ENCODE measurements around the gene DDX27. TPM values are rescaled to one million over a fixed set of nuclear protein-coding genes. Genes with fewer than 3 reads are reported as not detected.
A peak's percentile ranks its signal among the peaks of the same experiment; 100 is the strongest.
"Not testable (repeated sequence)": the region's sequence is repeated elsewhere in the genome, so short reads cannot be mapped to it uniquely, and the experiment has no call there.

The DDX27 gene
- total and polyA plus RNA-seq, 9 donors, result 30.4 to 44.9 (median 36.8) TPM

- Histone ChIP-seq H3K36me3 (no peaks in the 10 kb centered on the region), H3K27ac (peak overlapping the region; percentile 53 to 74), H3K4me1 (ENCODE audit: insufficient read depth) (peaks cover 4% of the 10 kb centered on the region), H3K4me3 (peak overlapping the region; percentile 76), H3K9me3 (no peaks in the 10 kb centered on the region), H3K27me3 (no peaks in the 10 kb centered on the region)
- peak in 3 of 5 donors; percentile 41 to 56 (median 48) for DNase-seq
- WGBS, 3 donors, result 0 to 1% (median 1%) methylated on average over 23 to 29 of the region's 29 CpGs
- intact Hi-C loops (cut with DNase I), result no loop called here
- TF ChIP-seq EP300 (IDR thresholded peaks at IDR 0.05), result no peak
- TF ChIP-seq POLR2A (IDR thresholded peaks at IDR 0.05), result no peak
- no peak for TF ChIP-seq CTCF (IDR thresholded peaks at IDR 0.05)
These were observed 31.8 kb upstream of the DDX27 start for GRCh38 chr20:49187330-49187850.

GRCh38 chr20:49187851-49188641 is 31.2 kb upstream of the DDX27 start, which contains the start of gene STAU1:
Gene STAU1, minus strand, starts transcription at chr20:49188334. Its CDS starts 22,133 bp downstream, at chr20:49166201.
- no peaks in the 10 kb centered on the region for H3K9me3 ChIP-seq
- H3K27me3 ChIP-seq, result no peaks in the 10 kb centered on the region
- H3K4me3 ChIP-seq, result peak within 1 kb of the TSS; percentile 76
- H3K36me3 ChIP-seq, result no peaks in the 10 kb centered on the region
- WGBS, 3 donors, result 0 to 1% (median 1%) methylated on average over 39 to 89 of the region's 89 CpGs
- peak within 1 kb of the TSS; percentile 53 to 74 for H3K27ac ChIP-seq
- peaks cover 4% of the 10 kb centered on the region for H3K4me1 ChIP-seq (ENCODE audit: insufficient read depth)
- peak; percentile 66 for TF ChIP-seq POLR2A (IDR thresholded peaks at IDR 0.05)
- no peak for TF ChIP-seq EP300 (IDR thresholded peaks at IDR 0.05)
- TF ChIP-seq CTCF (IDR thresholded peaks at IDR 0.05), result no peak
- DNase-seq, result peak; percentile 94 to 97 (median 95)
- intact Hi-C loops (cut with DNase I), result no loop called here

GRCh38 chr20:49192944-49193518 is 26.2 kb upstream of the DDX27 start:
- H3K27me3 ChIP-seq; H3K9me3 ChIP-seq; DNase-seq; H3K4me1 ChIP-seq (ENCODE audit: insufficient read depth); H3K36me3 ChIP-seq; intact Hi-C loops (cut with DNase I); H3K4me3 ChIP-seq; H3K27ac ChIP-seq: not testable (repeated sequence)
- WGBS, 3 donors, result 81 to 84% (median 82%) methylated on average over 11 of the region's 11 CpGs

- Histone ChIP-seq H3K27ac (no peak overlapping the region), H3K27me3 (no peaks in the 10 kb centered on the region), H3K4me1 (ENCODE audit: insufficient read depth) (no peaks in the 10 kb centered on the region), H3K9me3 (no peaks in the 10 kb centered on the region), H3K36me3 (no peaks in the 10 kb centered on the region), H3K4me3 (no peak overlapping the region)
- WGBS, 3 donors, result 82 to 88% (median 86%) methylated on average over 4 of the region's 4 CpGs
- TF ChIP-seq EP300 (IDR thresholded peaks at IDR 0.05) (no peak), CTCF (IDR thresholded peaks at IDR 0.05) (no peak), POLR2A (IDR thresholded peaks at IDR 0.05) (no peak)
- peak in 1 of 5 donors; percentile 3 for DNase-seq
- intact Hi-C loops (cut with DNase I), result no loop called here
These were observed 19.4 kb upstream of the DDX27 start for GRCh38 chr20:49199729-49200293.

All from ovary (tissue), 9 donors.